NCI-H2196 (cell line): ENCODE measurements around the gene NSD2.

Experiments
- DNase-seq: peaks from one replicate; lab custom pipeline; 2025; ENCODE audit not compliant: unreplicated experiment; lab: John Stamatoyannopoulos, UW

NSD2 gene

GRCh38 chr4:1982124-1983052, 111.2 kb downstream of the NSD2 start:
- no peak for DNase-seq

GRCh38 chr4:1983053-1983845, 112.1 kb downstream of the NSD2 start:
- no peak for DNase-seq

GRCh38 chr4:1983846-1984405, 112.7 kb downstream of the NSD2 start:
- no peak for DNase-seq

GRCh38 chr4:1984406-1985191, 113.4 kb downstream of the NSD2 start:
- DNase-seq = no peak

- no peak for DNase-seq
Observed at GRCh38 chr4:1985294-1985693, 114.1 kb downstream of the NSD2 start.

GRCh38 chr4:1985780-1986577, 114.8 kb downstream of the NSD2 start:
- no peak for DNase-seq

GRCh38 chr4:1986578-1987210, 115.5 kb downstream of the NSD2 start:
- no peak for DNase-seq

GRCh38 chr4:1987296-1987695, 116.1 kb downstream of the NSD2 start:
- no peak for DNase-seq

- no peak for DNase-seq
Observed at GRCh38 chr4:1987721-1988326, 116.6 kb downstream of the NSD2 start.

- no peak for DNase-seq
Observed at GRCh38 chr4:1988327-1988724, 117.1 kb downstream of the NSD2 start.

- no peak for DNase-seq
Observed at GRCh38 chr4:1989533-1990347, 118.5 kb downstream of the NSD2 start.

GRCh38 chr4:1990348-1990645, 119.1 kb downstream of the NSD2 start:
- DNase-seq = no peak

GRCh38 chr4:1990676-1991075, 119.5 kb downstream of the NSD2 start:
- DNase-seq = no peak

GRCh38 chr4:1991087-1991486, 119.9 kb downstream of the NSD2 start:
- no peak for DNase-seq

- no peak for DNase-seq
Observed at GRCh38 chr4:1991596-1992434, 120.6 kb downstream of the NSD2 start.

- DNase-seq = no peak
Observed at GRCh38 chr4:1992468-1993168, 121.4 kb downstream of the NSD2 start.

- DNase-seq = no peak
Observed at GRCh38 chr4:1993169-1993516, 122.0 kb downstream of the NSD2 start.
